Epithelial cell of proximal tubule (primary cell): Measurements from ENCODE around the gene AKR1D1. TPM values are rescaled to one million over a fixed set of nuclear protein-coding genes. Genes with fewer than 3 reads are reported as not detected.
"Not testable (repeated sequence)": the region's sequence is repeated elsewhere in the genome, so short reads cannot be mapped to it uniquely, and the experiment has no call there.

Source experiments
- DNase-seq: peaks from one replicate; pipeline ENCODE4 v3.0.0-alpha.2; 2011; ENCODE audit warnings: low read depth
- H3K4me3 ChIP-seq: 2 replicates; pipeline ENCODE4 v1.5.1; 2011; ENCODE audit warnings: low read depth, mild to moderate bottlenecking, low read length
- total RNA-seq: library from RNA; depleted of rRNA; stranded (reverse); fragments of >200 nt; gene quantifications from 2 replicates; pipeline ENCODE4 v1.2.3, GENCODE V29; 2015
- TF ChIP-seq, protein P1 (sequence below): conservative IDR thresholded peaks from 2 replicates; pipeline ENCODE4 v1.5.1; 2012; ENCODE audit warnings: low read depth, mild to moderate bottlenecking, low read length

The AKR1D1 gene
- total RNA-seq, 1 donor from 2014 or later: not detected

DNA sequence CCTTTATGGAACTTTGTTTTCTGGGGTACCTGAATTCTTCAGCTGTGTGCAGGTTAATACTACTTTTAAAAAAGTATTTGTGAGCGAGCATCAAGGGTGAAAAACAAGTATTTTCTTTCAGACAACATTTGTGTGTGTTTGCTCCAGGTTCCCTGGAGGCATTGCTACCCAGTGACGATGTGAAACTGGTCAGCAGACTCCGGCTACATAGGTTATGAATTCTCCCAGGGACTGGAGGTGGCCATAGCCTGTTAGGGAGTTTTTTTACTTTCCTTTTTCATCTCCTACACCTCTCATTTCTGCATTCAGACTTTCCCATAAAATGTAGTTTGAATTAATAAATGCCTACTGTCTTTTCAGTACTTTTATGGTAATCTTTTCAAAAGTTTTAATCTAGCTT lies 7.6 kb downstream of the AKR1D1 start:
- no peak for DNase-seq
- TF ChIP-seq, protein P1, sequence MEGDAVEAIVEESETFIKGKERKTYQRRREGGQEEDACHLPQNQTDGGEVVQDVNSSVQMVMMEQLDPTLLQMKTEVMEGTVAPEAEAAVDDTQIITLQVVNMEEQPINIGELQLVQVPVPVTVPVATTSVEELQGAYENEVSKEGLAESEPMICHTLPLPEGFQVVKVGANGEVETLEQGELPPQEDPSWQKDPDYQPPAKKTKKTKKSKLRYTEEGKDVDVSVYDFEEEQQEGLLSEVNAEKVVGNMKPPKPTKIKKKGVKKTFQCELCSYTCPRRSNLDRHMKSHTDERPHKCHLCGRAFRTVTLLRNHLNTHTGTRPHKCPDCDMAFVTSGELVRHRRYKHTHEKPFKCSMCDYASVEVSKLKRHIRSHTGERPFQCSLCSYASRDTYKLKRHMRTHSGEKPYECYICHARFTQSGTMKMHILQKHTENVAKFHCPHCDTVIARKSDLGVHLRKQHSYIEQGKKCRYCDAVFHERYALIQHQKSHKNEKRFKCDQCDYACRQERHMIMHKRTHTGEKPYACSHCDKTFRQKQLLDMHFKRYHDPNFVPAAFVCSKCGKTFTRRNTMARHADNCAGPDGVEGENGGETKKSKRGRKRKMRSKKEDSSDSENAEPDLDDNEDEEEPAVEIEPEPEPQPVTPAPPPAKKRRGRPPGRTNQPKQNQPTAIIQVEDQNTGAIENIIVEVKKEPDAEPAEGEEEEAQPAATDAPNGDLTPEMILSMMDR: no peak
- no peak overlapping the region for H3K4me3 ChIP-seq

DNA sequence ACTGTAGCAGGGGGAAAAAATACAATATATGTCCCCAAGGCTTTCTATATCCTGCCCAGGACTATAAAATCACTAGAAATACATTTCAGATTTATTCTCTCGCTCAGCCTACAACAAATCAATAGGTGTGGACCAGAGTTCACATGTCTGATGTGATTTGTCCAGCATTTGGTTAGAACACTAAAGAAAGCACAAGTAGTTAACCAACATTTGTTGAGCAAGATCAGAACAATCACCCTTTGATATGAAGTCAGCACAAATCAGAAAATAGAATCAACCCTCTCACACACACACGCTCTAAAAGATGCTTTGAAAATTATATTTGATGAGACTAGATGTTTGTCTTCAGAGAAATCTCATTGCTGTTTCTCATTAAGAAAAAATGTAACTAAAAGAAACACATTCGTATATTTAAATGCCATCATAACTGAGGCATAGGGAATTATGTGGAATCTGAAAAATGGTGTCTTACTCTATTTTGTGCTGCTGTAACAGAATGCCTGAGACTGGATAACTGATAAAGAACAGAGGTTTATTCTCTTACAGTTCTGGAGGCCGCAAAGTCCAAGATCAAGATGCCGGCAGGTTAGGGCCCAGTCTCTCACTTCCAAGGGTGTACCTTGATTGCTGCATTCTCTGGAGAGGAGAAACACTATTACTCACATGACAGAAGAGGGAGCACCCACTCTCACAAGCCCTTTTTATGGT lies 10.5 kb downstream of the AKR1D1 start:
- H3K4me3 ChIP-seq: no peak overlapping the region
- TF ChIP-seq, protein P1: no peak
- DNase-seq: no peak

DNA sequence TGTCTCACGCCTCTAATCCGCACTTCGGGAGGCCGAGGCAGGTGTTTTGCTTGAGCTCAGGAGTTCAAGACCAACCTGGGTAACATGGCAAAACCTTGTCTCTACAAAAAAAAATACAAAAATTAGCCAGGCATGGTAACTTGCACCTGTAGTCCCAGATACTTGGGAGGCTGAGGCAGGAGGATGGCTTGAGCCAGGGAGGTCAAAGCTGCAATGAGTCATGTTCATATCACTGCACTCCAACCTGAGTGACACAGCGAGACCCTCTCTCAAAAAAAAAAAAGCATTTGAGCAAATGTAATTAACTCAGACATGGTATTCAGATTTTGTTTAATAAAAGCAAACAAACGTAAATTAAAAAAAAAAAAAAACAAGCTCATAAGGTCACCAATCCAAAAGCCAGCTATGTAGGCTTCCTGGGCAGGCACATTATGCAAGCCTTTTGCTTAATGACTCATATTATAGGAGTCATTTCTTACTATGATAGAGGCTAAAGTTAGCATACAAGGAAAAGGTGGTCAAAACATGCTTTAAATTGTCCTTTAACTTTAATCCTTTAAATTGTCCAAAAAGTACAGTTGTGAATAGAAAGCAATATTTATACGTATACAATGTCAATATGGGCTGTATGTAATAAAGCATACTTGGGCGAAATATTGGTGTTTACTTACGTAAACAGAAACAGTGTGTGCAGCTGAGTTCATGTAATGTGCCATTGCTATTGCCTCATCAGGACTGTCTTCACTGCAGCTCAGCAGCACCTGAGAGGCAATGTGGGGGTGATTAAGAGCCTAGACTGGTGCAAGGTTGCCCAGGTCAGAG lies 13.0 kb downstream of the AKR1D1 start:
- TF ChIP-seq, protein P1: no peak
- no peak overlapping the region for H3K4me3 ChIP-seq
- DNase-seq: no peak

DNA sequence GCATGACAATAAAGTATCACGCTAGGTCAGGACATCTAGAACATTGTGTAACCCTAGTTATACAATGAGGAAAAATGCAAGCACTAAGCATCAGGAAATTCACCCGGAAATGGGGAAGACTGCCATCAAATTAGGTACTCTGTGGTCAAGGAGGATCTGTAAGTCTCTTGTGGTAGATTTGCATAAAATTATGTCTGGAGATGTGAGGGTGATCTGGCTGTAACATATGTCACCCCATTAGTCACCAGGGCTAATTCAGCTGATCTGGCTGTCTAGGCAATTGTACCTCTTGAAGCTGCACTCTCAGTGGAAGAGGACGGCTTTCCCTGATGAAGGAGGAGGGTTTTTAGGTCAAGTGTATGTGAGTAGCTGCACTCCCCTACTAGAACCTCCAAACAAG lies 14.8 kb downstream of the AKR1D1 start:
- no peak overlapping the region for H3K4me3 ChIP-seq
- DNase-seq: no peak
- TF ChIP-seq, protein P1: no peak

DNA sequence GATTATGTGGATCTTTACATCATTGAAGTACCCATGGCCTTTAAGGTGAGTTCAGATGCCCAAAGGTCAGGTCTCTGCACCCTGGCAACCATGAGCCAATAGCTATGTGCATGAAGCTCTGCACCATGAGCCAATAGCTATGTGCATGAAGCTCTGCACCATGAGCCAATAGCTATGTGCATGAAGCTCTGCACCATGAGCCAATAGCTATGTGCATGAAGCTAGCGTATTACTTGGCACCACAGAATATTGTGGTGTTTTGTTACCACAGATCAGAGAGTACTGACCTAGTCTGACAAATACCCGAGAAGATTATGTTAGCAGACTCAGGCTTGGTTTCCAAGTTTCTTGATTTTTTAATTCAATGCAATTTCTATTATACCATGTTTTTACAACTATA lies 15.6 kb downstream of the AKR1D1 start:
- not testable (repeated sequence) for DNase-seq, H3K4me3 ChIP-seq

DNA sequence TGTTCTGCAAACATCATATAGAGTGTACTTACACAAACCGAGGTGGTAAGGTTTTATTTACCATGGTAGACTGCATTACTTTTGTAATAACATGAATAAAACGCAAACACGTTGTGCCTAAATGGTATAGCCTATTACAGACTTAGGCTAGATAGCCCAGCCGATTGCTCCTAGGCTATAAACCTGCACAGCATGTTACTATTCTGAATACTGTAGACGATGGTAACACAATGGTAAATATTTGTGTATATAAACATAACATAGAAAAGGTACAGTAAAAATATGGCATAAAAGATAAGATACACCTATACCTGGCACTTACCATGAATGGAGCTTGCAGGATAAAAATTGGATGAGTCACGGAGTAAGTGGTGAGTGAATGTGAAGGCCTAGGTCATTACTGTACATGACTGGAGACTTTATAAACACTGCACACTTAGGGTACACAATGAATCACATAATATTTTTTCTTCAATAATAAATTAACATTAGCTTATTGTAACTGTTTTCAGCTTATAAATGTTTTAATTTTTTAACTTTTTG lies 16.3 kb downstream of the AKR1D1 start:
- no peak for DNase-seq
- H3K4me3 ChIP-seq: no peak overlapping the region
- TF ChIP-seq, protein P1: no peak
